GM12801 (cell line): ENCODE measurements around the gene BRME1.

ENCODE experiments used
- TF ChIP-seq, protein P1 (sequence below): IDR thresholded peaks from one replicate; pipeline ENCODE4 v1.5.1; 2011; ENCODE audit warnings: control low read depth; ENCODE audit not compliant: insufficient read length; ENCODE audit errors: extremely low read depth

BRME1 gene

GRCh38 chr19:13932149-13932637 is 26.3 kb upstream of the BRME1 start:
- TF ChIP-seq, protein P1, sequence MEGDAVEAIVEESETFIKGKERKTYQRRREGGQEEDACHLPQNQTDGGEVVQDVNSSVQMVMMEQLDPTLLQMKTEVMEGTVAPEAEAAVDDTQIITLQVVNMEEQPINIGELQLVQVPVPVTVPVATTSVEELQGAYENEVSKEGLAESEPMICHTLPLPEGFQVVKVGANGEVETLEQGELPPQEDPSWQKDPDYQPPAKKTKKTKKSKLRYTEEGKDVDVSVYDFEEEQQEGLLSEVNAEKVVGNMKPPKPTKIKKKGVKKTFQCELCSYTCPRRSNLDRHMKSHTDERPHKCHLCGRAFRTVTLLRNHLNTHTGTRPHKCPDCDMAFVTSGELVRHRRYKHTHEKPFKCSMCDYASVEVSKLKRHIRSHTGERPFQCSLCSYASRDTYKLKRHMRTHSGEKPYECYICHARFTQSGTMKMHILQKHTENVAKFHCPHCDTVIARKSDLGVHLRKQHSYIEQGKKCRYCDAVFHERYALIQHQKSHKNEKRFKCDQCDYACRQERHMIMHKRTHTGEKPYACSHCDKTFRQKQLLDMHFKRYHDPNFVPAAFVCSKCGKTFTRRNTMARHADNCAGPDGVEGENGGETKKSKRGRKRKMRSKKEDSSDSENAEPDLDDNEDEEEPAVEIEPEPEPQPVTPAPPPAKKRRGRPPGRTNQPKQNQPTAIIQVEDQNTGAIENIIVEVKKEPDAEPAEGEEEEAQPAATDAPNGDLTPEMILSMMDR: no peak

GRCh38 chr19:13931391-13932148 is 25.7 kb upstream of the BRME1 start:
- TF ChIP-seq, protein P1: no peak

- TF ChIP-seq, protein P1: no peak
Observed at GRCh38 chr19:13930402-13930801, 24.5 kb upstream of the BRME1 start.

DNA sequence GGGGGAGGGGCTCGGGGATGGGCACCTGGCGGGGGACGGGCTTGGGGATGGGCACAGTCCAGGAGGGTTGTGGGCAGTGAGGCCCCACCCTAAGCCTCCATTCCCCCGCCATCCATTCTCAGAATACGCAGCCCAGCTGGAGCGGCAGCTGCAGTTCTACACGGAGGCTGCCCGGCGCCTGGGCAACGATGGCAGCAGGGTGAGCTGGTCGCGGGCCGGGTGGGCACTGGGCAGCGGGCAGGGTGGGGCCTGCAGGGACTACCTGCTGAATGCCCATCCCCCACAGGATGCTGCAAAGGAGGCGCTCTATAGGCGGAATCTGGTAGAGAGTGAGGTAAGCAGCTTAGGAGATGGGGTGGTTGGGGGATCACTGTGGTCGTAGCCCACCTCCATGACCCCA is 24.0 kb upstream of the BRME1 start:
- TF ChIP-seq, protein P1: no peak

DNA sequence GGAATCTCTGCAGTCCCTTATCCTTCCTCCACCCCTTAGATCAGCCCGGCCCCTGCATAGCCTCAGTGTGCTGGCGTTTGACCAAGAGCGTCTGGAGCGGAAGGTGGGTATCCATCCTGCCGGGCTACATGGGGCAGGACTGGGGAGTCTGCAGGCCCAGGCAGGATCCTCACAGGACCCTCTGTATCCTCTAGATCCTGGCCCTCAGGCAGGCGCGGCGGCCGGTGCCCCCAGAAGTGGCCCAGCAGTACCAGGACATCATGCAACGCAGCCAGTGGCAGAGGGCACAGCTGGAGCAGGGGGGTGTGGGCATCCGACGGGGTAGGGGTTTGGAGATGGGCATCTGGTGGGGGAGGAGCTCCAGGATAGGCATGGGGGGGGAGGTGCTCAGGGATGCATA is 23.4 kb upstream of the BRME1 start:
- TF ChIP-seq, protein P1: no peak

DNA sequence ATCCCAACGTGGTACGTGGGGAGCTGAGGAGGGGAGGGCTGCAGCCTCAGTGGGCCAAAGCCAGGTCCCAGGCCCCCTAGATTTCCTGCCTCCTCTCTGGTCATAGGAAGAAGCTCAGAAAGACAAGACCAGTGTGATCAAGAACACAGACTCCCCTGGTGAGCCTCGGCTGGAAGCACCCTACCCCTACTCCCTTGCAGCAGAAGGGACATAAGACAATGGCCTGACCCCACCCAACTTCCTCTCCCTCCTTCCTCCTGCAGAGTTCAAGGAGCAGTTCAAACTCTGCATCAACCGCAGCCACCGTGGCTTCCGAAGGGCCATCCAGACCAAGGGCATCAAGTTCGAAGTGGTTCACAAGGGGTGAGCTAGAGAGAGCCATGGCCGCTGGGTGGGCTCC is 20.8 kb upstream of the BRME1 start:
- TF ChIP-seq, protein P1: no peak

- TF ChIP-seq, protein P1: no peak
Observed at GRCh38 chr19:13926010-13926409, 20.1 kb upstream of the BRME1 start.
